Activated CD4-positive, alpha-beta T cell treated with anti-CD3 and anti-CD28 coated beads for 1 hour (primary cell): ENCODE measurements around the gene MRPL51.

Experiments
- DNase-seq: peaks from one replicate; pipeline ENCODE4 v3.0.0-alpha.2; 2020

Gene MRPL51

DNA sequence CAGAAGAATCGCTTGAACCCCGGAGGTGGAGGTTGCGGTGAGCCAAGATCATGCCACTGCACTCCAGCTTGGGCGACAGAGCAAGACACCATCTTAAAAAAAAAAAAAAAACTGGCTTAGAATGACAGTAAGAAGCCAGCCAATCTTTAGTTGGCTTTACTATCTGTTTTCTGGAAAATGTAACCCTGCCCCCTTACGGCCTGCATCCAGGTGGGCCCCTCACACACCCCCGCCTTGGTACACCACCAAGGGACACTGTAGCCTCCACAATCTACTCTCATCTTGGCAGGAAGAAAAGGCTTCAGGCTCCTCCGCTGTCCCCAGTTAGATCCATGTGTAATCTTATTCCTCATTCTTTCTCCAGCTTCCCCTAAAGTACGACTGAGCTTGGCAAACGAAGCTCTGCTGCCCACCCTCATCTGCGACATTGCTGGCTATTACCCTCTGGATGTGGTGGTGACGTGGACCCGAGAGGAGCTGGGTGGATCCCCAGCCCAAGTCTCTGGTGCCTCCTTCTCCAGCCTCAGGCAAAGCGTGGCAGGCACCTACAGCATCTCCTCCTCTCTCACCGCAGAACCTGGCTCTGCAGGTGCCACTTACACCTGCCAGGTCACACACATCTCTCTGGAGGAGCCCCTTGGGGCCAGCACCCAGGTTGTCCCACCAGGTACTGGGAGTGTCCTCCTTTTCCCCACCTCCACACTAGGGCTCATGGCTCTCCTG, 34.6 kb downstream of the MRPL51 start:
- DNase-seq = no peak

DNA sequence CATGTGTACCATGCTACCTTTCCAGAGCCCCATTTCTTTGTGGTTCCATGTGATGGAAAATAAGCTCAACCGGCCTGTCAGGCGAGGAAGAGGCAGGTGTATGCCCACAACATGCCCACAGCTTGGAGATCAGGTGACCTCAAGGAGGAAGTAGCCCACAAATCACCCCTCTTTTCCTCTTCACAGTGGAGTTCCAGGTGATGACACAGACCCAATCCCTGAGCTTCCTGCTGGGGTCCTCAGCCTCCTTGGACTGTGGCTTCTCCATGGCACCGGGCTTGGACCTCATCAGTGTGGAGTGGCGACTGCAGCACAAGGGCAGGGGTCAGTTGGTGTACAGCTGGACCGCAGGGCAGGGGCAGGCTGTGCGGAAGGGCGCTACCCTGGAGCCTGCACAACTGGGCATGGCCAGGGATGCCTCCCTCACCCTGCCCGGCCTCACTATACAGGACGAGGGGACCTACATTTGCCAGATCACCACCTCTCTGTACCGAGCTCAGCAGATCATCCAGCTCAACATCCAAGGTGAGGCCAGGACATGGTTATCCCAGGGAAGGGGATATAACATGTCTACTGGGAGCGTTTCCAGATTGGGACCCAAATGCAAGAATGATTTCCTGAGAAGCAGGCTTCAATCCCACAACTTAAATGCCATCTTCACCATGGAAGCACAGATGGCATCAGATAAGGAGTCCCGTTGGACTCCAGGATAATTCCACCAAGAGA, 35.7 kb downstream of the MRPL51 start:
- DNase-seq = no peak

DNA sequence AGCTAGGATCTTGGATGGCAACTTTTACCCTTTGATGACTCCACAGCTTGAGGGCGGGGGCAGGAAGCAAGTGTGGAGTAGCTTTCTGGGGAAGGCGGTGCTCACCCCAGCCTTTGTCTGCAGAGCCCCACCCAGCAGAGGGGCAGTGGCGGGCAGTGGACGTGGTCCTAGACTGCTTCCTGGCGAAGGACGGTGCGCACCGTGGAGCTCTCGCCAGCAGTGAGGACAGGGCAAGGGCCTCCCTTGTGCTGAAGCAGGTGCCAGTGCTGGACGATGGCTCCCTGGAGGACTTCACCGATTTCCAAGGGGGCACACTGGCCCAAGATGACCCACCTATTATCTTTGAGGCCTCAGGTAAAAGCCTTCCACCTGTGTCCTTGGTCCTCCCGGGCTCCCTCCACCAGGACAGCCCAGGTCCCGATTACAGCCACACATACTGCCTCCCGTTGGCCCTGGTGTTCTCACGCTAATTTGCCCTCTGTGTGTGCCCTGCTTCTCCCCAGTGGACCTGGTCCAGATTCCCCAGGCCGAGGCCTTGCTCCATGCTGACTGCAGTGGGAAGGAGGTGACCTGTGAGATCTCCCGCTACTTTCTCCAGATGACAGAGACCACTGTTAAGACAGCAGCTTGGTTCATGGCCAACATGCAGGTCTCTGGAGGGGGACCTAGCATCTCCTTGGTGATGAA, 40.0 kb downstream of the MRPL51 start:
- DNase-seq = no peak

DNA sequence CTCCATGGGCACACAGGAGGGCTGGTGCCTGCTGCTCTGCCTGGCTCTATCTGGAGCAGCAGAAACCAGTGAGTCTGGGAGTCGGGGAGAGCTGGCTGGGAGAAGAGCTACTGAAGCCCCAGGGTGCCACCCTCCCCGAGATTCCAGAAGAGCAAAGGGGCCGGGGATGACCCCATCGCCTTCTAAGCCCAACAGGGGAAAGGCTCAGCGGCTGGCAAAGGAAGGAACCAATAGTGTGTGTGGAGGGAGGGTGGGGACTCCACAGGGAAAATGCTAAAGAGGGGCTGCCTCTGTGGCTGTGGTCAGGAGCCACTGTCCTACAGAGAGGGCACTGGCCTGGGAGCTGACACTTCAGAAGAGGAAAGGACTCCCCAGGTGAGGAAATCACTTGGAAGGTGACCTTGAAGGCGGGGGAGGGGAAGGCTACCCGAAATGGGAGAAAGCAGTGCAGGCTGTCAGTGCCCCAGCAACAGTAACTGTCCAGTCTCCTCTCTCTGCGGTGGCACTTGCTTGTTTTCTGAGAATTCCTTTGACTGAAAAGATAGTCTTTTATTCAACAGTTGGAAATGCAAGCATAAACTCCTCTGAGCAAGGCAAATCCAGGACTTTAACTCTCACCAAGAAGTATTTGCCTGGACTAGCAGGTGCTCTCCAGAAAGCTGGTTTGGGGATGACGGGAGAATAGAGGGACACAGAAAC, 40.7 kb downstream of the MRPL51 start:
- no peak for DNase-seq

DNA sequence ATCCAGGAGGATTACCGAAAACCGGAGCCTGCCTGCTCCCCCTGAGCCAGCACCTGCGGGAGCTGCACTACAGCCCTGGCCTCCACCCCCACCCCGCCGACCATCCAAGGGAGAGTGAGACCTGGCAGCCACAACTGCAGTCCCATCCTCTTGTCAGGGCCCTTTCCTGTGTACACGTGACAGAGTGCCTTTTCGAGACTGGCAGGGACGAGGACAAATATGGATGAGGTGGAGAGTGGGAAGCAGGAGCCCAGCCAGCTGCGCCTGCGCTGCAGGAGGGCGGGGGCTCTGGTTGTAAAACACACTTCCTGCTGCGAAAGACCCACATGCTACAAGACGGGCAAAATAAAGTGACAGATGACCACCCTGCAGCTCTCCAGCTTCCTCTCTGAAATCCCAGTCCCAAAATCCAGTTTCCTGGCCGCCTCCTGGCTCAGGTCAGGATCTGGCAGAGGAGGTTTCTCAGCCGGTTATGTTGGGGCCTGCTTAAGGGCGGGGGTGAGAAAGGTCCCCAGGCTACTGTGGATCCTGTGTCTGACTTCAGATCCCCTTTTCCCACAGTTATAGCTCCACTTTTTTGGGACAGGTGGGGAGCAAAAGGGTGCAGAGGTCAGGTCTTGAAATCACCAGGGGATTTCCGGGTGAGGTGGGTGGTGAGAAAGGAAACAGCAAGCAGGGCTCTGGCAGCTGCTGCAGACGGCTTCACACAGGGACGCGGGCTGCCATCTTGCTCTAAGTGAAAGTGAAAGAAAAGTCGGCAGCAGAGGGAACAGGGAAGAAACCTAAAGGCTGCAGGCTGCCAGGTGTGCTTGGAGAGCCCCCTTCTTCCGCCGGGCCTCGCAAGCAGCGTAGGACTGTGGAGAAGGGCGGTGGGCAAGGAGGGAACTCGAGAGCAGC, 41.5 kb downstream of the MRPL51 start, which contains the start of gene TAPBPL:
Gene TAPBPL, plus strand, starts transcription at position 695 of the 897 bp plus-strand sequence. CDS start 207 bp downstream, outside the sequence.
- DNase-seq = peak; percentile 71

DNA sequence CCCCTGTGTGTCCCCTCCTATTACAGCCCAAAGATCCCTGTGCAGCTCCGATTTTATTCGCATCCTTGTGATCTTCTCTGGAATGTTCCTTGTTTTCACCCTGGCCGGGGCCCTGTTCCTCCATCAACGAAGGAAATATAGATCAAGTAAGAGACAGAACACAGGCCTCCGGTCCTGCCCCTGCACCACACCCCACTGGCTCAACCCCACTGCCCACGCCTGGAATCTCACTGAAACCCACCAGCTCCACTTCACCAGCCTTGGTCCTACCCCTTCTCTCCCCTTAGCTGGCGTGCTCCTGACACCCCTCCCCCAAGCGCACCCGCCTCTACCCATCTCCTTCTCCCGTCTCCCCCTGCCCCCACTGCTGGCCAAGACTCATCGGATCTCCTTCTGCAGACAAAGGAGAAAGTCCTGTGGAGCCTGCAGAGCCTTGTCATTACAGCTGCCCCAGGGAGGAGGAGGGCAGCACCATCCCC, 42.2 kb downstream of the MRPL51 start:
- DNase-seq = no peak

DNA sequence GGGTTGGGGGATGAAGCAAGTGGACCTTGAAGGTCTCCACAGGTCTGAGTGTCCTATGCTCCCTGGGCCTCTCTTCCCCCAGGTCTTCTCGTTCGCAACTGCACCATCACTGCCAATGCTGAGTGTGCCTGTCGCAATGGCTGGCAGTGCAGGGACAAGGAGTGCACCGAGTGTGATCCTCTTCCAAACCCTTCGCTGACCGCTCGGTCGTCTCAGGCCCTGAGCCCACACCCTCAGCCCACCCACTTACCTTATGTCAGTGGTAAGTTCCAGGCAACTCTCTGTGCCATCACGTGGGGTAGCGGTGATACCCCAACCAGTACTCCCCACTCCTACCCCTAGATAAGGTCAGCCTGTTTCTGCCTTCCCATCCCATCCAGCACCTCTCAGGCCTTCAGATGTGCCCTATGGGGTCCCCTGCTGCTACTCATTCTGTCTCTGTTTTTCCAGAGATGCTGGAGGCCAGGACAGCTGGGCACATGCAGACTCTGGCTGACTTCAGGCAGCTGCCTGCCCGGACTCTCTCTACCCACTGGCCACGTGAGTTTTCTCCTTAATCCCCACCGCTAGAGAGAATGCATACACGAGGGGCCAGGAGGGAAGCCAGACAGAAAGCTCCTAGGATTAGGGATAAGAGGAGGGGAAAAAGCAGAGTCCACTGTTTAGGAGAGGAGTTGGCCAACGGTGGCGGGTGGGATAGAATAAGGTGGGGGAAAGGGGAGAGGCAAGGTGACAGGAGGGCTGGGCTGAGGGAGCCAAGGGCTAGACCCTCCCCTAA, 42.8 kb downstream of the MRPL51 start:
- no peak for DNase-seq

DNA sequence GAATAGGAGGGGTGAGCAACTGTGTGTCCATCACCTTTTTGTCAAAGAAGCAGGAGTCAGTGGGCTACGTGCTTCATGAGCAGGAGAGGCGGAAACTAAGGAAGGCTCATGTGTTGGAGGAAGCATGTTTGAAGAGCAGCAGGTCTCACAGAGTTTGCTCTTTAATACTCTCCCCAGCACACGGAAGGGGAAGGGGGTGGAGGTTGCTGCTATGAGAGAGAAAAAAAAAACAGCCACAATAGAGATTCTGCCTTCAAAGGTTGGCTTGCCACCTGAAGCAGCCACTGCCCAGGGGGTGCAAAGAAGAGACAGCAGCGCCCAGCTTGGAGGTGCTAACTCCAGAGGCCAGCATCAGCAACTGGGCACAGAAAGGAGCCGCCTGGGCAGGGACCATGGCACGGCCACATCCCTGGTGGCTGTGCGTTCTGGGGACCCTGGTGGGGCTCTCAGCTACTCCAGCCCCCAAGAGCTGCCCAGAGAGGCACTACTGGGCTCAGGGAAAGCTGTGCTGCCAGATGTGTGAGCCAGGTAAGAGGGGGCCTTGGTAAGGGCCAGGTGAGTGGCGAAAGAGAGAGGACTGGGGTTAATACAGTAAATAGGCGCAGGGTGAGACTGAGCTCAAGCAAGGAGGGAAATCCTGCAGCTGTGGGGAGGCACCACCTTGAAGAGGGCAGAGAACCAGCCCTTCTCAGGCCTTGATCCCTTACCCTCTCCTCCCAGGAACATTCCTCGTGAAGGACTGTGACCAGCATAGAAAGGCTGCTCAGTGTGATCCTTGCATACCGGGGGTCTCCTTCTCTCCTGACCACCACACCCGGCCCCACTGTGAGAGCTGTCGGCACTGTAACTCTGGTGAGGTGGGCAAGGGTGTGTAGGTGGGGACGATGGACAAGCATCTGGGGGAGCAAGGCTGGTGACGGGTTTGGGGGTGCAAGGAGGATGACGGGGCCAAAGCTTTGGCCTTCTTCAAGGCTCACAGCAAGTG, 48.1 kb downstream of the MRPL51 start, which contains the start of gene CD27:
Gene CD27, plus strand, starts transcription at position 252 of the 985 bp plus-strand sequence. Its CDS starts 141 bp downstream, at position 393.
- no peak for DNase-seq

DNA sequence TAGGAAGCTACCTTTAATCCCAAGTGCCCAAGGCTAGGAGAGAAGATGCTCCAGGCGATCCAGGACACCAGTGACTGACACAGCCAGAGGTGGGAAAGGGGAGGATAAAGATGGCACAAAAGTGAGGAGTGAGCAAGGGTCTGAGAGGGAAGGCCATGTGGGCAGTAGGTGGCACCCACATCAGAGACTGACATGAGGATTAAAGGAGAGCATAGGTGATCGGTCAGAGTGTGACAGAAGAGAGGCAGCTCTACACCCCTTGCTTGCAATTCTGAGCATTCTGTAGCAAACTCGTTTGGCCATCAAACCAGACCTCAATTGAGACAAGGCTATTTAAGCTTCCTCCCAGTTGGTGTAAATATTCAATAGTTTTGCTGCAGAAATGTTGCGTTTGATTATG, 49.0 kb downstream of the MRPL51 start:
- no peak for DNase-seq

DNA sequence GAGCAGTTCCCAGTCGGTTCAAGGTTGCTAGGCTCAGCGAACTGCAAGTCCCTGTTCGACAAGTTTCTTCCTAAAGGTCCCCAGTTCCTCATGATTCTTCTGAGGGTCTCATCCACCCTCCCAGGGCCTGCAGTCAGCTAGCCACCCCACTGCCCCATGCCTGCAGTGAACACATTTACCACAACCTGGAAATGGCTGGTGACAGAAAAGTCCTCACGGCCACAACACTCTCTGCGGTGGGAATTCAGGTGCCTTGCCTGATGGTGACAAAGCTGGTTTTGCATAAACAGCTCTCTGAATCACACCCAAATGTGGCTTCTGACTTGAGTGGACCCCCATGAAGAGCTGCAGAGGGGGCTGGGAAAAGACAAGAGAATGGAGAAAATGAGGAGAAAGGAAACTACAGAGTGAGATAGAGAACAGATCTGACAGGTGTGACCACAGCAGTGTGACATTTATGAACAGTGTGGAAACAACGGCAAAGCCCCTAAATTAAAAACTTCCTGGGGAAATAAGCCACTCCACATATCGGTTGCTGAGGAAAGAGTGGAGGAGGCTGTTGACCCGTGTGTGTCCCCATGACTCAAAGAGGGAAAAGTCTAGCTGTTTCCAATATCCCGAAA, 49.6 kb downstream of the MRPL51 start:
- no peak for DNase-seq

DNA sequence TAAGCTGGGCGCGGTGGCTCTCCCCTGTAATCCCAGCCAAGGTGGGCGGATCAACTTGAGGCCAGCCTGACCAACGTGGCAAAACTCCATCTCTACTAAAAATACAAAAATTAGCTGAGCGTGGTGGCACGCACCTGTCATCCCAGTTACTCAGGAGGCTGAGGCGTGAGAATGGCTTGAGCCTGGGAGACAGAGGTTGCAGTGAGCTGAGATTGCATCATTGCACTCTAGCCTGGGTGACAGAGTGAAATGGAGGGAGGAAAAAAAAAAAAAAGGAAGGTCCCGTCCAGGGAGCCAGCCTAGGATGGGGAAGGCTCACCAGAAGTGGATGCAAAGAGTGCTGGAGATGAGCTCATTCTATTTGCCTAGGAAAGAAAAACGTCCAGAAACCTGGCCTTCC, 50.2 kb downstream of the MRPL51 start:
- no peak for DNase-seq
